HG03097 (cell line): Measurements from ENCODE around the gene LYZL4.

Experiments used
- ATAC-seq: cut with Tn5 transposase; IDR thresholded peaks from one replicate; pipeline ENCODE4 v1.9.1; 2021; ENCODE audit not compliant: unreplicated experiment, low FRiP score

LYZL4 gene, protein sequence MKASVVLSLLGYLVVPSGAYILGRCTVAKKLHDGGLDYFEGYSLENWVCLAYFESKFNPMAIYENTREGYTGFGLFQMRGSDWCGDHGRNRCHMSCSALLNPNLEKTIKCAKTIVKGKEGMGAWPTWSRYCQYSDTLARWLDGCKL

DNA sequence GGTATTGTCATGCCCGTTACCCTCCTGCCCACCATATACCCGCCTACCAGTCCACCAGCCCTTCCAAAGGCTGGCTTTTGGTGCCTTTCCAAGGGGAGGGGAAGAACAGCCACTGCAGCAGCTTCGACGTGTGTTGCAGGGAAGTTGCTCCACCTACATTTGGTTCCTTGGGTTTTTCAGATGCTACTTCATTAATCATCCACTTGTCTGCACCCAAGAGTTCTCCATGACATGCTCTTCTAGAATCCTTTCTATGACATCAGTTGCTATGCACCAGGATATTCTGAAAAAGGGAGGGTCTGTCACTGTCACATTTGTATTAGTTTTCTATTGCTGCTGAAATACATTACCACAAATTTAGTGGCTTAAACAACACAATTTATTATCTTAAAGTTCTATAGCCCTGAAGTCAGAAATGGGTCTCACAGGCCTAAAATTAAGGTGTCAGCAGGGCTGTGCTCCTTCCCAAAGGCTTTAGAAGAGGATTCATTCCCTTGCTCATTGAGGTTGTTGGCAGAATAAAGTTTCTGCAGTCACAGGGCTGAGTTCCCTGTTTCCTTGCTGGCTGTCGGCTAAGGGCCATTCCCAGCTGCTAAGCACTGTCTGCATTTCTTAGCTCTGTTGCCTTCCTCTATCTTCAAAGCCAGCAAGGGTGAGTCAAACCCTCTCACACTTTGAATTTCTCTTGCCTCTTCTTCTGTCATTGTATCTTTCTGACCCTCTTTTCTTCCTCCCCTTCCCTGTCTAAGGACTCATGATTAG is at the start of gene LYZL4:
TSS of gene LYZL4 (minus strand) at position 241 of the 762 bp plus-strand sequence. CDS start 3,359 bp downstream, outside the sequence.
- ATAC-seq = no peak

DNA sequence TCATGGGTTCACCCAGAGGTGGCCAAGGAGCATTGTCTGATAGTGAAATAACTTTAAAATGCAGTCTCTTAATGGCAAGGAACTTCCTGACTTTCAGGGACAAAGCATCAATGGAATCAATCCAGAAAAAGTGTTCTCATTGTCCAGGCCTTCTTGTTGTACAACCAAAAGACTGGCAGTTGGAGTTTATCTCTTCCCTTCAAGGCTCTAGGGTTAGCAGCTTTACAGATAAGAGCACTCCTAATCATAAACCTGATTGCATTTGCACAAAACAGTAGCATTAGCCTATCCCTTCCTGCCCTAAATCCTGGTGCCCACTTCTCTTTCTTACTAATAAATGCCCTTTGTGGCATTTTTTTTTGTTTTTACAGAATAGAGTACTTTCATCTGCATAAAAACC is 48.7 kb upstream of the LYZL4 start:
- ATAC-seq = no peak

DNA sequence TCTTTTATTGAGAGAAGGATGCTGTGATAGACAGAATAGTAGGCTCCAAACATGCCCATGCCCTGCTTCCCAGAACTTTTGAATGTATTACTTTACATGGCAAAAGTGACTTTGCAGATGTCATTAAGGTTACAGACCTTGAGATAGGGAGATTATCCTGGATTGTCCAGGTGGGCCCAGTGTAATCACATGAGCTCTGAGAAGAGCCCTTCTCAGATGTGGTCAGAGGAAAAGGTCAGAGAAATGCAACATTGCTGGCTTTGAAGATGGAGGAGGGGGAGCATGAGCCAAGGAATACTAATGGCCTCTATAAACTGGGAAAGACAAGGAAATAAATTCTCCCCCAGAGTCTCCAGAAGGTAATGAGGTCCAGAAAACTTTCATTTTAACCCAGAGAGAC is 45.8 kb upstream of the LYZL4 start:
- no peak for ATAC-seq

DNA sequence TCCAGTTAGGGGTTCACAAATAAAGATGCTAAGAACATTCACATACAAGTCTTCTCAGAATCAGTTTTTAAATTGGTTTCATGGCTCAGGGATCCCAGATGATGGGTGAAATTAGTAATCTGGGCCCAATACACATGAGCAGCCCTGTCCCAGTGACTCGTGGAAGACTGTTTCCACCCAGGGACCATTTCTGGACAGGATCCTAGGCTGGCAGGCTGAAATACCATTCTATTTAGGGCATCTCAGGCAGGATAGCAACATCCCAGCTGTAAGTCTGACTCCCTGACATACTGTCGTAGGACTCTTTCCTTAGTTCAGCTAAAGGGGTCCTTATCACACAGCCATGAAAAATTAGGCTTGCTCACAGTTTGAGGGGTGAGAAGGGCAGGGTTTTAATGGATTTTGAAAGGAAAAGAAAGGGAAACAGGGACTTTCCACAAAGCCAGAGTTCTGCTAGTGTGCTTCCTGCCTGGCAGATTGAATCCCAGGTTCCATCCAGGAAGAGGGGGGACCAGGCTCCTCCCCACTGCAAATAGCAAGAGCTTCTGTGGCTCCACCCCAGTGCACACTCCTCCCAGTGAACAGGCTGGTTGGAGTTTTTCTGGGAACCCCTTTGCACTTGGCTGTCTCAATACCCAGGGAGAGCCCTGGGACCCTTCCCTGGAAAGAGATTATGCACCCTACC is 41.3 kb upstream of the LYZL4 start:
- ATAC-seq = no peak

DNA sequence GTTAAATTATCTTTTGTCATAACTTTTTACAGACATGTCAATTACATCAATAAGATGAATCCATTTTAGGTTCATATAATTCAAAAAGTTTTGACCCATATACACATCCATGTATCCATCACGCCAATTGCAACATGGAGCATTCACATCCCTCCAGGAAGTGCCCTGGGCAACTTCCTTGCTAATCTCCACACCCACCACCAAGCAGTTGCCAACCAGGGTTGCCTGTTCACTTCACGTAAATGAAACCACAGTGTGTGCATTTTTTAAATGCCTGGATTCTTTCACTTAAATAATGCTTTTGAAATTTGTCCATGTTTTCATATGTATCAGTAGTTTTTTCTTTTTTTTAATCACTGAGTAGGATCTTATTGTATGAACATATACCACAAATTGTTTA is 40.7 kb upstream of the LYZL4 start:
- ATAC-seq = no peak

- no peak for ATAC-seq
Measured at GRCh38 chr3:42450567-42450966, 40.2 kb upstream of the LYZL4 start.

DNA sequence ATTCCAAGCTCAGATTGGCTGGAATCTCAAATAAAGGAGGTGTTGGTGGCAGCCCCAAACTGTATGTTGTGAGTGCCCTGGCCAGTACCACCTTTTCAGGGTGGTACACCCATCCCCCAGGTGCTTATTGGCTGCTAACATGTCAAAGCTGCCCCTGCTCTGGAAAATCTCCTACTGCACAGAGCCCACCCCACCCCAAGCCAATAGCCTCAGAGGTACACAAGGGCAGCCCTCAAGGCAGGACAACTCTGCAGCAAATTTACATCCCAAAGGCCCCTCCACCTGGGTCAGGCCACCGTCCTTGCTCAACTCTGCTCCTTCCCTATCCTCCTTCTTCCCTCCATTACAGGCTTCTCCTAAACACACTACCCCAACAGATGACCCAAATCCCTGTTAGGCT is 37.1 kb upstream of the LYZL4 start:
- no peak for ATAC-seq

DNA sequence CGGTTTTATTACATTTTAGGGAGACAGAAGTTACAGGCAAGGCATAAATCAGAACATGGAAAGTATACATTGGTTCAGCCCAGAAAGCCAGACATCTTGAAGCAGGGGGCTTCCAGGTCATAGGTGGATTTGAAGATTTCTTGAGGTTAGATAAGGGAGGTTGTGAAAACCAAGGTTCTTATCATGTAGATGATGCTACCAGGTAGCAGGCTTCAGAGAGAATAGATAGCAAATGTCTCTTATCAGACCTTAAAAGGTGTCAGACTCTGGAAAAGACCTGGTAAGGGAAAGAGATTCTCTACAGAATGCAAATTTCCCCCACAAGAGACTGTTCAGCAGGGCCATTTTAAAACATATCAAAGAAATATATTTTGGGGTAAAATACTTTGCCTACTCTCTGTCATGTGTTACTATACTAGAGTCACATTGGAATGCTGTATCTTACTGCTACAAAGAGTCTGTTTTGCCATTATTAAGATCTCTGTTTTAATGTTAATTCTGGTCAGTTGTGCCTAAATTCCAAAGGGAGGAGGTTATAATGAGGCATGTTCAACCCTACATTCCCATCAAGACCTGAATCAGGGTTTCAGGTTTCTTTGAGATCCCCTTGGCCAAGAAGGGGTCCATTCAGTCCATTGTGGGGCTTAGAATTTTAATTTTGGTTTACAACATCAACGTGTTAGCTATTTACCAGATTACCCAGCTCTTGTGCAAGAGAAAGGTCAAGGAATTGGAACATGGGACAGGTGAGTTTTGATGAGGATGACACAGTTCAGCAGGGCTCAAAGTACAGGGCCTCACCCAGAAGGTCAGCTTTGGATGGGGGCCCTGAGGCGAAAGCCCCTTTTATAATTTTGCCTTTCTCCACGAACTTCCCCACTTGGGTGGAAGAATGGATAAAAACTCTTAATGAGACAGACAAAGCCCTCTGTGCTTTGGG is 36.0 kb upstream of the LYZL4 start:
- no peak for ATAC-seq

DNA sequence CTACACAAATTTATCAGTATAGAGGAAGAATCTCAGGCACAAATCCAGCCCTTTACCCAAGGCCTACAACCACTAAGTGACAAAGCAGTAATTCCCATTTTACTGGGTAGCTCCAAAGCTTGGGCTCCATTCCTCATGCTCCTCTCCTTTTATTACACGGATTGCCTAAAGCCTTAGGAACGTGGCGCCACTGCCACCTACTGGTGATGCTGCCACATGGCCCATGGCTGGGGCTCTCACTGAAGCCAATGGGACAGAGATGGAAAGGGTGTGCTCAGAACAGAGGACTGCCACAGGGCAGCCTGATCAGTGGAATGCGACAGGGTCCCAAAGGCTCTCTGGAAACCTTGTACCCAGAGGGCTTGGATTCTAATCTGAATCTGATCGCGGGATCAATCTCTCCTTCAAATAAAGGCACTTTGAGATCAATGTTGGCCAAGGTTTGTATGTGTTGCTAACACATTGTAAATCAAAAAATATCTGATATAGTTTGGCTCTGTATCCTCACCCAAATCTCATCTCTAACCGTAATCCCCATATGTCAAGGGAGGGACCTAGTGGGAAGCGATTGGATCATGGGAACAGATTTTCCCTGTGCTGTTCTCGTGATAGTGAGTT is 33.5 kb upstream of the LYZL4 start:
- no peak for ATAC-seq

DNA sequence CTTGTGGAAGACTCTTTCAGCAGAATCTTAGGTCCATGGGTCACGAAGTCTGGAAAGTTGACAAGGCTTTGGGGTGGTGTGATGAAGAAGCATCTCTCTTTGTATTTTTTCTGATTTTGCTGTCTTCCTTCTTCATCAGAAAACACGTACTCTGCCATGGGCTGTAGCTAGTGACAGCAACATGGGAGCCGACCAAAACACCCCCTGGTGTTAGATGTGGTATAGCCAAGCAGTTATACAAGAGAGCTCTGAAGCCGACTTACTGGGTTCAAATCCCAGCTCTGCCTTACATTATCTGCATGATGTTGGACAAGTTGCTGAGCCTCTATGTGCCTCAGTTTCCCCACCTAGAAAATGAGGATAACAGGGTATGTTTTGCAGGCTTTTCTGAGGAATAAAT is 32.9 kb upstream of the LYZL4 start:
- no peak for ATAC-seq

DNA sequence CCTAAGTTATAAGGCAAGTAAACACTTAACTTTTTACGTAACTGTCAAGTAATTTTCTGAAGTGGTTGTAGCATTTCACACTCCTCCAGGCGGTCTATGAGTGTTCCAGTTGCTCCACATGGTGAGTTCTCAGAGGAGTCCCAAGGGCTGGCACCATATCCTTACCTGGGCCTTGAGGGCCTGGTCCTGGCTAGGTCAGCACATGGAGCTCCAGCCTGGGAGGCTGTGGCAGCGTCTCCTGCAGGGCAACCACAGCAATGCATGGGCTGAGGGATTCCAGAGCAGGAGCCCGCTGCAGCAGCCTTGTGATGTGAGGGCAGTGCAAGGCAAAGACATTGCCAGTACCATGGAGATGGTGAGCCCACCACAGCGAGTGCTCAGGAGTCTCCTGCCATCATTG is 32.2 kb upstream of the LYZL4 start:
- ATAC-seq = no peak

GRCh38 chr3:42441791-42442190 is 31.4 kb upstream of the LYZL4 start:
- ATAC-seq = no peak

DNA sequence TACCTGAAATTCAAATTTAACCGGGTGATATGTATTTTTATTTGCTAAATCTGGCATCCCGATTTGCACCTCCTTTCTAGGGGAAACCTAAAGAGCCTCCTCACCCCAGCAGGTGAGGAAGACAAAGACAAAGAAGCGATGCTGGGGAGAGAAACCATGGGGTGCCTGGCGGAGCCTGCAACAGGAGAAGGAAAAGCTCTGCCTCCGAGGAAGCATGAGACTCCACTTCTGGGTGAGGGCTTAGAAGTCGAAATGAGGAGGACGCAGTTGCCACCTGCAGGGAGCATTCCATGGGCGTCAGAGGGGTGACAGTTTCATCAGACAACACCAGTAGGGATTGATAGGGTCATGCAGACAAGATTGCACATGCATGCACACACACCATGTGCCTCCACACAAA is 30.5 kb upstream of the LYZL4 start:
- ATAC-seq = no peak

DNA sequence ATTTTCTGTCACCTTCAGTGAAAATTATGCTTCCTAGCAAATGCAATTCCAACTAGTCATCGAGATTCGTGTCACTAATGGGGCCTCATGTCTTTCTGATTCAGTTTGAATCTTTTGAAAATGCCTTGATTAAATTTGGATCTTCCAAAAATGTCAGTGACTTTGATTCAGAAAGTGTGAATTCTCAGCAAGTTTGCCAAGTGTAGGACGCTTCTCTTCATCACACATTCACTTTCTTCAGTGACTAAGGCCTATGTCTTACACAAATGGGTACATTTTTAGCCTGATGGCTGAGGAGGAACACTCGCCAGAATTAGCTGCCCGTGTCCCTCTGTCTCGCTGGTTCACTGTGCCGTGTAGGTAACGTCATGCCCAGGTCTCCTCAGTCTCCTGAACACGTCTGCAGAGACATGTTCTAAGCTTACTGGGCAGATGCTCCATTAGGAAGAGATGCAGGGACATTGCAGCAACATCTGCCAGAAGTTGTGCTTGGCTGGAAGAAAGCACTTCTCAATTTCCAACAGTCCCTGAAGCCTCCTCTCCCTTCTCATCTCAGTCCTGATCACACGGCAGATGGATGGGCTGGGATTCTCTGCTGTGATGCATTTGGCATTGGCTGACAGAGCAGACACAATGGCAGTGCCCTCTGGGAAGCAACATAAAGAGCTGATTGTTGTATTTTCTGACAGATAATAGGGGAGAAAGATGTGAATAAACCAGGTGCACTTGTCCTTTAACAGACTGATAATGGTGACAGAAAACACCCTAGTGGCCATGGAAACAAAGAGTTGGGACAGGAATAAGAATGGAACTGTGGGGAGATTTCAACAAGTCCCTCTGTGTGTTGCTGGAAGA is 29.1 kb upstream of the LYZL4 start:
- no peak for ATAC-seq

GRCh38 chr3:42438758-42439157 is 28.3 kb upstream of the LYZL4 start:
- no peak for ATAC-seq

DNA sequence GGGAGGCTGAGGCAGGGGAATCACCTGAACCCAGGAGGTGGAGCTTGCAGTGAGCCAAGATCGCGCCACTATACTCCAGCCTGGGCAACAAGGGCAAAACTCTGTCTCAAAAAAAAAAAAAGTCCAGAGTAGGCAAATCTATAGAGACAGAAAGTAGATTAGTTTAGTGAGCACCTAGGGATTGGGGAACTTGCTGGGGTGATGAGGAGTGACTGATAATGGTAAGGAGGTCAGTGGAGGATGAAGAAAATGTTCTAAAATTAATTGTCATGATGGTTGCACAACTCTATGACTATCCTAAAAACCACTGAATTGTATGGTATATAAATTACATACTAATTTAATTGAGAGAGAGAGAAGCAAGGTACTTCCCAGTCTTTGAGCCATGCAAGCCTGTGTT is 27.8 kb upstream of the LYZL4 start:
- no peak for ATAC-seq

DNA sequence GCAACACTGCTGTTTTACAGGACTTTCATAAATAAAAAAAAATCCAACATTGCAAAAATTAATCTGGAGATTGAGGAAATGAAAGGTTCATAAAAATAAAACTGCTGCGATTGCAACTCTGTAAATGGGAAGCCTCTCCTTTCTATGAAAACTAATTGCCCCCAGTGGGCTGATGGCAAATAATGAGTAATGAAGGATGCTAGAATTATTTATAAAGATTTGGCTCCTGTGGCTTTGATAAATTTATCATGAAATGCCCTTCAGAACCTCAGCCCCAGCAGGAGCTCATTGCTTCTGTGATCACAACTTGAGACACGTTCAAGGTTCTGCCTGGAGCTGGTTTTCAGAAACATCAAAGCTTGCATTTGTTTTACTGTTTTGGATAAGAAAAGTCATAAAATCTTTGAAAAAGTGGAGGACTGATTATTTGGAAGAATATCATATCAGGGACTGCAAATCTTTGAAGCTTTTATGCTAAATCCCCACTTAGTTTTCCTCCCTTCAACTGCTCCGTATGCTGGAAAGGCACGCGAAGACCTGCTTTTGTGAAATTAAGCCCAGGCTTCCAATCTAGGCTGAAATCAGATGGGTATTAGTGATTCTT is 24.5 kb upstream of the LYZL4 start:
- ATAC-seq = no peak

- ATAC-seq = no peak
Measured at GRCh38 chr3:42432485-42432884, 22.1 kb upstream of the LYZL4 start.
